ENCODE data around the gene LRRIQ1. TPM values are rescaled to one million over a fixed set of nuclear protein-coding genes. Genes with fewer than 3 reads are reported as not detected.

The LRRIQ1 gene
- total and polyA plus RNA-seq, 2 donors (not counting 1 experiment from before 2014, with no cell fraction given): not detected

Other genes with a start within 250 kb of the LRRIQ1 start
- 0.29 and 0.39 TPM in 2 replicates for gene SLC6A15, start 123.6 kb upstream of the LRRIQ1 start, total RNA-seq
- gene SLC6A15, start 123.6 kb upstream of the LRRIQ1 start, polyA plus RNA-seq: not detected in 2 replicates
- gene TSPAN19, start 74 bp upstream of the LRRIQ1 start, total RNA-seq: not detected in 2 replicates
- gene TSPAN19, start 74 bp upstream of the LRRIQ1 start, polyA plus RNA-seq: not detected in 2 replicates
- gene ALX1, start 243.9 kb downstream of the LRRIQ1 start, total RNA-seq: not detected in 2 replicates
- not detected in 2 replicates for gene ALX1, start 243.9 kb downstream of the LRRIQ1 start, polyA plus RNA-seq